Activated CD8-positive, alpha-beta T cell treated with anti-CD3 and anti-CD28 coated beads, Interleukin-2, amount 10 ng/mL, durations not matched to agents 7 days and 5 days (primary cell): ENCODE results near the gene GET4. TPM values are rescaled to one million over a fixed set of nuclear protein-coding genes. Genes with fewer than 3 reads are reported as not detected.
A peak's percentile ranks its signal among the peaks of the same experiment; 100 is the strongest.

ENCODE experiments used
- ATAC-seq: fragments of 150-1000 bp; cut with Tn5 transposase; one replicate; pipeline ENCODE4 v1.10.0; 2021; ENCODE audit warnings: moderate library complexity
- CTCF ChIA-PET: fragments of 350-600 bp; sonication (Branson Sonifier 250); formaldehyde crosslinking; loops from one replicate; lab custom pipeline; 2021; ENCODE audit warnings: antibody characterized with exemption; lab: Charles Lee
- POLR2A ChIA-PET: fragments of 350-600 bp; sonication (Branson Sonifier 250); formaldehyde crosslinking; loops from one replicate; lab custom pipeline; 2021; ENCODE audit warnings: antibody characterized with exemption; lab: Charles Lee
- DNase-seq: peaks from one replicate; pipeline ENCODE4 v3.0.0-alpha.2; 2020
- H3K27ac Mint-ChIP-seq: one replicate; pipeline ENCODE4 v1.8.0; 2021; ENCODE audit warnings: mild to moderate bottlenecking, mixed read lengths
- H3K27me3 Mint-ChIP-seq: one replicate; pipeline ENCODE4 v1.8.0; 2021; ENCODE audit warnings: low read depth, mixed read lengths
- H3K36me3 Mint-ChIP-seq: one replicate; pipeline ENCODE4 v1.8.0; 2021; ENCODE audit warnings: low read depth, mixed read lengths
- H3K4me1 Mint-ChIP-seq: one replicate; pipeline ENCODE4 v1.8.0; 2021; ENCODE audit warnings: low read depth, mixed read lengths
- H3K4me3 Mint-ChIP-seq: one replicate; pipeline ENCODE4 v1.8.0; 2021; ENCODE audit warnings: mild to moderate bottlenecking, mixed read lengths
- H3K9me3 Mint-ChIP-seq: one replicate; pipeline ENCODE4 v1.8.0; 2022; ENCODE audit warnings: mixed read lengths; ENCODE audit not compliant: insufficient read depth
- total RNA-seq, 2 experiments: library from RNA; stranded (reverse); gene quantifications; one replicate each; pipeline ENCODE4 v1.2.3, GENCODE V29; 2021

GET4 gene
- total RNA-seq, 2 experiments from 2014 or later: 32.2 to 38.3 TPM

DNA sequence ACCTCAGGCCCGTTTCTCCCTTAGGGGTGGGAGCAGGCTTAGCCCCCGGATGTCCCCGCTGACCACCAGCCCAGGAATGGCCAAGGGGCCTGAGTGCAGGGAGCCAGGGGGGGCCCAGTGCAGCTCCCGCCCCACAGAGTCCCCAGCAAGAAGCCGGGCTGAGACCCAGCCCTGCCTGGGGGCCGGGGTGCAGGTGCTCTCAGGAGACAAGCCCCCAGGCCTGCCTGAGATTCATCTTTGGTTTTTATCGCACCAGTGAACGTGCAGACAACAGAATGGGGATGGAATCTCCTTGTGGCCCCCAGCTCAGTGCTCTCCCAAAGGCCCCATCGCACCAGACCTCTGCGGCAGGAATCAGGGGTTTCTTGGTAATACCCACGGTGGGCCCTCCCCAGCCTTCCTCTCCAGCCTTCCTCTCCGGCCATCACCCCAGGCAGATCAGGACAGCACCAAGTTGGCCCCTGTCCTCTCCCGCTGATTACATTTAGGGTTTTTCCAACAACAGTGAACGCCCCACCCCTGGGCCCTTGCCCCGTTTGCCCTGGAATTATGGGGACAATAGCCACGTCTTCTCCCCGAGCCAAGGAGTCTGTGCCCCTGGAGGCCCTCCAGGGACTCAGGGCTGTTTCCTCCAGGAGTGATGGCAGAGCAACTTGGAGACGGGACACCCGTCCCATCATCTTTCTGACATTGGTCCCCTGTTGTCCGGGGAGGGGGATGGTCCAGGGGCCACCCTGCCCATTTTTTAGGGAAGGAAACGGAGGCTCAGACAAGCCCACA is 55.7 kb downstream of the GET4 start:
- no peaks in the 10 kb centered on the region for H3K27me3 Mint-ChIP-seq
- peaks cover 29% of the 10 kb centered on the region for H3K4me1 Mint-ChIP-seq
- no peak for DNase-seq
- ChIA-PET CTCF (no interaction called here), POLR2A (no interaction called here)
- ATAC-seq: no peak
- no peak overlapping the region for H3K4me3 Mint-ChIP-seq
- H3K27ac Mint-ChIP-seq: no peak overlapping the region
- peaks cover 13% of the 10 kb centered on the region for H3K36me3 Mint-ChIP-seq
- no peaks in the 10 kb centered on the region for H3K9me3 Mint-ChIP-seq

- ATAC-seq (no peak), DNase-seq (no peak)
- peaks cover 26% of the 10 kb centered on the region for H3K4me1 Mint-ChIP-seq
- CTCF ChIA-PET: no interaction called here
- H3K27me3 Mint-ChIP-seq: no peaks in the 10 kb centered on the region
- peaks cover 13% of the 10 kb centered on the region for H3K36me3 Mint-ChIP-seq
- no peak overlapping the region for H3K4me3 Mint-ChIP-seq
- H3K27ac Mint-ChIP-seq: no peak overlapping the region
- POLR2A ChIA-PET: no interaction called here
- no peaks in the 10 kb centered on the region for H3K9me3 Mint-ChIP-seq
These were observed 56.3 kb downstream of the GET4 start for GRCh38 chr7:932651-932975.

DNA sequence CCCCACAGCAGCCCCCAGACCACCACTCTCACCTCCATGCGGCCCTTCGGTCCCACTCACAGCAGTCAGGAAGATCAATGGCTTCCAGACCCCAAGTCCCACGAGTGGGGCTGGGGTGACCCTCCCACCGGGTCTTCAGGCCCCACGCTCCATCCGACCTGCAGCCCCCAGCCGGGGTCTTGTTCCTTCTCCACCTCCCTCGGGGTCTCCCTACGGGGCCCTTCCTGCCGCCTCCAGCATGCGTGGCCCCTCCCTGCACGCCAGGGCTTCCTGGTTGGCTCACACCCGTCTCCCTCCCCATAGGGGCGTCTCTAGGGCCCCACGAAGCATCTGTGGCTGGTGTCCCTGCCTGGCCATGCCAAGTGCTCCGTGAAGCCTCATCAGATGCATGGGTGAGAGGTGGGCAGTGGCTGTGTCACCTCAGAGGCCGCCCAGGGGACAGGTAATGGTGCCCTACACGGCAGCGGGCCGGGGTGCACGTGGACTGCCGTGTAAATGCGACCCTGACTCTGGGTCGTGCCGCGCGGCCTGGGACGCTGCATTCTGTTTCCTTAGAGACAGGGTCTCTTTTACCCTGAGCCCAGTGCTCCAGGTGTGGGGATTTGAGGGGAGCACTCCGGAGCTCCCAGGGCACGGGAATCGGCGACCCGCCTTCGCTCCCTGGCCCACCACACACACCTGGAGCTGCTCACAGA is 58.3 kb downstream of the GET4 start:
- Mint-ChIP-seq H3K36me3 (peaks cover 13% of the 10 kb centered on the region), H3K4me1 (peaks cover 22% of the 10 kb centered on the region), H3K4me3 (no peak overlapping the region), H3K27ac (no peak overlapping the region), H3K9me3 (no peaks in the 10 kb centered on the region), H3K27me3 (no peaks in the 10 kb centered on the region)
- DNase-seq: no peak
- ATAC-seq: no peak
- POLR2A ChIA-PET: no interaction called here
- CTCF ChIA-PET: no interaction called here

GRCh38 chr7:935164-935873 is 59.0 kb downstream of the GET4 start:
- no peak for DNase-seq
- no peak overlapping the region for H3K27ac Mint-ChIP-seq
- ATAC-seq: no peak
- no peak overlapping the region for H3K4me3 Mint-ChIP-seq
- no peaks in the 10 kb centered on the region for H3K27me3 Mint-ChIP-seq
- no peaks in the 10 kb centered on the region for H3K9me3 Mint-ChIP-seq
- CTCF ChIA-PET: no interaction called here
- POLR2A ChIA-PET: no interaction called here
- peaks cover 17% of the 10 kb centered on the region for H3K36me3 Mint-ChIP-seq
- H3K4me1 Mint-ChIP-seq: peaks cover 18% of the 10 kb centered on the region

- no peaks in the 10 kb centered on the region for H3K9me3 Mint-ChIP-seq
- peak overlapping the region; percentile 66 for H3K27ac Mint-ChIP-seq
- POLR2A ChIA-PET: no interaction called here
- DNase-seq: no peak
- H3K4me1 Mint-ChIP-seq: peaks cover 20% of the 10 kb centered on the region
- ATAC-seq: no peak
- peaks cover 20% of the 10 kb centered on the region for H3K36me3 Mint-ChIP-seq
- CTCF ChIA-PET: no interaction called here
- H3K27me3 Mint-ChIP-seq: no peaks in the 10 kb centered on the region
- no peak overlapping the region for H3K4me3 Mint-ChIP-seq
These were observed 59.6 kb downstream of the GET4 start for GRCh38 chr7:935874-936385.

GRCh38 chr7:936386-937054 is 60.2 kb downstream of the GET4 start:
- ATAC-seq (peak; percentile 71), DNase-seq (peak; percentile 44)
- no peaks in the 10 kb centered on the region for H3K27me3 Mint-ChIP-seq
- POLR2A ChIA-PET: no interaction called here
- CTCF ChIA-PET: no interaction called here
- H3K4me1 Mint-ChIP-seq: peaks cover 20% of the 10 kb centered on the region
- peaks cover 20% of the 10 kb centered on the region for H3K36me3 Mint-ChIP-seq
- H3K9me3 Mint-ChIP-seq: peaks cover 3% of the 10 kb centered on the region
- H3K27ac Mint-ChIP-seq: peak overlapping the region; percentile 66
- no peak overlapping the region for H3K4me3 Mint-ChIP-seq

- H3K4me3 Mint-ChIP-seq: no peak overlapping the region
- peaks cover 24% of the 10 kb centered on the region for H3K4me1 Mint-ChIP-seq
- DNase-seq: no peak
- peaks cover 26% of the 10 kb centered on the region for H3K36me3 Mint-ChIP-seq
- H3K27me3 Mint-ChIP-seq: peaks cover 4% of the 10 kb centered on the region
- CTCF ChIA-PET: no interaction called here
- peaks cover 7% of the 10 kb centered on the region for H3K9me3 Mint-ChIP-seq
- no peak for ATAC-seq
- POLR2A ChIA-PET: interaction anchor here (1.8 kb wide), 1 partner anchor 14 kb away, joined by 6 read pairs; no protein-coding TSS in a partner anchor
- no peak overlapping the region for H3K27ac Mint-ChIP-seq
These were observed 61.6 kb downstream of the GET4 start for GRCh38 chr7:937856-938484.

DNA sequence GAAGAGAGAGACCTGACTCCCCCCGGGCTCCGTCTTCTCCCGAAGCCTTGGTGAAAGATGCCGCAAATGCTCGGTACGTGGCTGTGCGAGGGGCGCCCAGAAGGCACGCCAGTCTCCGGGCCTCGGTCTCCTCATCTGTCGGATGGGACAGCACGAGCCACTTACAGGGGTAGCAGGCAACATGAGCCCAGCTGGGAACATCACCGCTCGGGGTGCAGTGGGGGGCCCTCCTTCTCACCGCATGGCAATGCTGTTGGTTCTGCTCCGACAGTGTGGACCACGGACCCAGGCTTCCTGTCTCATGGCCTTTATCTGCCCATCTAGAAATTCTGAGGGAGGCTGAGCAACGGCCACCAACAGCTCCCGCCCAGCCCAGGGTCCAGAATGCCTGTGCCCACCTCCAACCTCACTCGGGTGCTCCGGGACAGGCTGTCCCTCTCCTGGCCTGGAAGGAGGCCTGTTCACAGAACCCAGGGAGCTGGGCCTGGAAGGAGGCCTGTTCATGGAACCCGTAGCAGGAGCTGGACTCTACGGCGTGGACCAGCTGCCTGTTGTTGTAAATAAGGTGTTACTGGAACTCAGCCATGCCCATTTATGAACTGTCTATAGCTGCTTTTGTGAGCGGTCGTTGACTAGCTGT is 62.3 kb downstream of the GET4 start:
- no peak for ATAC-seq
- no peak overlapping the region for H3K27ac Mint-ChIP-seq
- ChIA-PET POLR2A (interaction anchor here (1.8 kb wide), 1 partner anchor 15 kb away, joined by 6 read pairs; no protein-coding TSS in a partner anchor), CTCF (no interaction called here)
- peaks cover 26% of the 10 kb centered on the region for H3K36me3 Mint-ChIP-seq
- no peak for DNase-seq
- no peak overlapping the region for H3K4me3 Mint-ChIP-seq
- H3K27me3 Mint-ChIP-seq: peaks cover 4% of the 10 kb centered on the region
- peaks cover 7% of the 10 kb centered on the region for H3K9me3 Mint-ChIP-seq
- peaks cover 24% of the 10 kb centered on the region for H3K4me1 Mint-ChIP-seq

DNA sequence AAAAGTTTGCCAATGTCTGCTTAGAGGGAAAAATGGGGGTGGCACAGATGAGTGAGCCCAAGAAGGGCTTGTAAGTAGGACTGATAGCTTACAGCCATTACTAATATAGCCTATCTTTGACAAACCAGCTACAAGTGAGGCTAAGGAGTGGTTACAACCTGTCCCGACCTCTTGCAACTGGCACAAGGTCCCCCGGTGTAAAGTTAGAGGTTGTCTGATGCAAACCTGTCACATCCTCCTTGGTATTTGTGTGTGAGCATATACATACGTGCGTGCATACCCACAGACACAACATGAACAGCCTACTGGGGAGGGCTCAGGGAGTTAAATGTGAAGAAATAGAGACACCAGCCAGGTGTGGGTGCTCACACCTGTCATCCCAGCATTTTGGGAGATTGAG is 63.5 kb downstream of the GET4 start:
- Mint-ChIP-seq H3K4me1 (peaks cover 24% of the 10 kb centered on the region), H3K9me3 (peaks cover 7% of the 10 kb centered on the region), H3K36me3 (peaks cover 26% of the 10 kb centered on the region), H3K4me3 (no peak overlapping the region), H3K27ac (no peak overlapping the region), H3K27me3 (peaks cover 4% of the 10 kb centered on the region)
- ATAC-seq: no peak
- DNase-seq: no peak
- ChIA-PET POLR2A (no interaction called here), CTCF (no interaction called here)

GRCh38 chr7:940599-941408 is 64.5 kb downstream of the GET4 start:
- Mint-ChIP-seq H3K36me3 (peaks cover 26% of the 10 kb centered on the region), H3K4me1 (peaks cover 23% of the 10 kb centered on the region), H3K27me3 (peaks cover 4% of the 10 kb centered on the region), H3K4me3 (no peak overlapping the region), H3K27ac (no peak overlapping the region), H3K9me3 (peaks cover 7% of the 10 kb centered on the region)
- POLR2A ChIA-PET: interaction anchor here (0.6 kb wide), 1 partner anchor 350 kb away, joined by 3 read pairs; no protein-coding TSS in a partner anchor
- DNase-seq: no peak
- CTCF ChIA-PET: interaction anchor here (1.3 kb wide), 1 partner anchor 11 kb away, joined by 3 read pairs; no protein-coding TSS in a partner anchor
- no peak for ATAC-seq
